GM18858 (cell line): ENCODE results near the gene AFTPH.

ENCODE experiments used
- ATAC-seq: cut with Tn5 transposase; IDR thresholded peaks from one replicate; pipeline ENCODE4 v1.9.1; 2021; ENCODE audit not compliant: unreplicated experiment

The AFTPH gene

DNA sequence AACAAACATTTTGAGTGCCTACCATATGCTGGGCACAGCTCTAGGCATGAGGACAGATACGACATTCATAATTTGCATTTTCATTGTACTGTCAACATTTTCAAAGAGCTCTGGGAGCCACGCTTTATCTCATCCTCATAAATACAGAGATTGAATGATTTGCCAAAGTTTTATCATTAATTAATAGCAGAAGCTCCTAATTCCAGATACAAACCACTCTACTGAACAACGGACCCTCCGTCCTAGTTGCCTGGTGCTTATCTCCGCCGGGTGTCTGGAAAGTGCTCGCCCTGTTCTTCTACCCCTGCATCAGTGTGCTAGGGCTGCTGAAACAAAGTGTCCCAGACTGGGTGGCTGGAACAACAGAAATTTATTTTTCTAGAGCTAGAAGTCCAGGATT, 105.7 kb downstream of the AFTPH start:
- ATAC-seq = no peak

- no peak for ATAC-seq
These were observed 106.6 kb downstream of the AFTPH start for GRCh38 chr2:64630752-64631151.

- no peak for ATAC-seq
These were observed 107.6 kb downstream of the AFTPH start for GRCh38 chr2:64631771-64632170.

DNA sequence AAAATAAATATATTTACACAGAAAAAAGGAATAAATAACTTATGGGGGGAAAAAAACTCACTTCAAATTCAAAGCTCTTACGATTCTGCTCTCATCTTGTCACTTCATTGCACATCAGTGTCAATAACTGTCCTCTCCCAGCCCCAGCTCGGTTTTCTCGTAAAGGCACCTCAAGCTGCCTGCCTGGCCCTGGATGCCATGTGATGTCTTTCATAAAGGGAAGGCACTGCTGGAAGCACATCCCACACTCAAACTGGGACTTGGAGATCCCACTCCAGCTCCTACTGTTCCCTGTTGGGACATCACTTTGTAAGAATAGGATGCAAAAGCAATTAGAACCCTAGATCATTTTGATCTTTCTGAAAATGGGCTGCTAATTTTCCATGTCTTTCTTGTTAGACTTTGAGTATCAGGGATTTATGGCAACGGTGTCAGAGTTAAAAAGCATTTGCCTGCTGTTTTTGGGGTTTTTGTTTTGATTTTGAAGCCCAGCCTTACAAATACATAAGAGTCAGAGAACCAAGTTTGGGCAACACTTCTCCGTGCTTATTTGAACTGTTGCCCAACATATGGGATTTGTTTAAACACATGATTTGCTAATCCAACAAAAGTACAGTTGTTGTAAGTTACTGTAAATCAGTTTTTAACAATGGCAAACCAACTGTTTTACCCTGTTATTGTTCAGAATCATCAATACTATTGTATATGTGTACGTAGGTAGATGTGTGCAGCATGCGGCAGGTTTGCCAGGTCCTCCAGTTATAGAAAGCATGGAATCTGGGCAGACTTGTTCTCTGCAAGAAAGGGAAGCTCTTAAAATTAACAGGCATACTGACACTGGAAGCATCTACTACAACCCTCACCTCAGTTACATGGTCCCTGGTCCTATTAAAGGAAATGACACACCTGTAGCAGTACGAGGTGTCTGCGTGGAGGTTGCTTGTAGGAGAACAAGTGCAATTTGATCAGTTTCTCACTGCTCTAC, 109.0 kb downstream of the AFTPH start:
- ATAC-seq = no peak

GRCh38 chr2:64634345-64635267, 110.5 kb downstream of the AFTPH start:
- ATAC-seq = no peak

DNA sequence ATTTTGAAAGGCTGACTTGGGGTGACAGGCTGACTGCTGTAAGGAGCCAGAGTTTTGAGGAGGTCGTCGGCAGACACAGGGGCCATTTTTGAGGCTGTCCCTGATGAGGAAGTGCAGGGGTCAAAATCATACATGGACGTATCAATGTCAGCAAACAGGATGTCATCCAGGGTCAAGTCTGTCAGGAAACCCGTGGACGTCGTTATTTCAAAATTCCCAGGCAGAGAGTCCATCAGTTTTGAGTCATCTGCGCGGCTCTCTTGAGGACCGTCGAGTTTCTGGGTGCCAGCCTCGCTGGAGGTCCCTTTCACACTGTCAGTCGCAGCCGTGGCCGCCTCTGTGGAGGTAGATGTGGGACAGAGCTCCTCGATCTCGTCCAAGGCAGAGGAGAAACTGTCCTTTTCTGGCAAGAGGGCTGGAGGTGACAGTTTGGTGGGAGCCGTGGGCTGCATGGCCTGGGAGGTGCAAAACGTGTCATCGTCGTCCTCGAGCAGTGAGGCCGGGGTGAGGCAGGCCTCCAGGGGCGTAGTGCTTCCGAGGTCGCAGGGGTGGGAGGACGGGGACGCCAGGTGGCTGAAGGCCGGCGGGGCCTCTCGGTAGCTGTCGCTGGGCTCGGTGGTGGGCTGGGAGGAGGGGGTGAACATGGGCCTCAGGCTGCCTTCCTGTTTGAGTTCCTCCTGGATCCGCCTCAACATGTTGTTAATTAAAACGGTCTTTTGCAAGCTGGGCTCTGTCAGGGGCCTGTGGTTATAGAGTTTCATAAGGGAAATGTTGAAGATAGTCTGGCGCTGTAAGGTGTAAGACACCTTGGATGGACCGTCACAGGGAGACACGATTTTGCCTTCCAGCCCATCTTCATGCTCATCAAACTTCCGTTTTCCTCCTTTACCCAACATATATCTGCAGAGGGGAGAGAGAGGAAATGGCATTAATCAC, 112.1 kb downstream of the AFTPH start:
- ATAC-seq = peak; percentile 46

DNA sequence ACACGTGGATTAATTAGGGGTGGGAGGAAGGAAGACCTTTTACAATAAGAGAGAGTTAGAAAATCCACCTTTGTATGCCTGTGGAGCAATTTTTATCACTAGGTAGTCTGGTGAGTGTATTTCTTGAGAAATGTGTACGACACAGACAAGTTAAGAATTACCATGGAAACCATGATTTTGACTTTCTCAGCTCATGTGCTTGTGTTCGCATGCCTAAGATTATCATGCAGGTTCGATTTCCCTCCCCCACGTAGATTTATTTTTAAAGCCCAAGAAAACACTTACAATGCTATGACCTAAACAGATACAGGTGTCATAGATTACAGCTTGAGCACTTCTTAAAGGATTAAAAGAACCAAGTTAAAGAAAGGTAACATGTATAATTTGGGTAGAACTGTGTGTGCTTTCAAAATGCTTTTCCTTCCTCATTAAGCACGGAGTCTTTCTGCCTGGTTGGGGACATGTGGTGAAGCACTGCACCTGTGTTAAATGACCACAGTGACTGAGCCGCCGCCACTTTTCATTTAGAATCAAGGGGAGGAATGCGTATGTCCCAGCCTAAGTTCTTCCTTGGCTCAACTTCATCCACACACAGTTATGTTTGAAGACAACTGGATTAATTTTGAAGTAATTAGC, 113.0 kb downstream of the AFTPH start:
- no peak for ATAC-seq

DNA sequence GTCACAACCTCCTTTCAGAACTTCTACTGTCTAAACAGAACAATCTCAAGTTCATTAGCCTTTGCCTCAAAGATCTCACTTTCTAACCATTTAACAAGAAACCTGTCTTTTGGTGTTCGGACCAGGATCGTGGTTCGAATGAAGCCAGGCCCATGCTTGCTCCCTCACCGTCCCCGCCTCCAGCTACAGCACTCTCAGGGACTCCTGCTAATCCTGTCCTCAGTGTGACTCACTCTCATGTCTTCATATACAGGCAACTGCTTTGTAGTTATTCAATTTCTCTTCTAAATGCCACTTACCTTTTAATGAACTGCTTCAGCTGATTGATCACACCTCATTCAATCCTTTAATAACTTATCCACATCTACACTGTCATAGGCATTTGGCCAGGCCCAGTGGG, 113.8 kb downstream of the AFTPH start:
- no peak for ATAC-seq

DNA sequence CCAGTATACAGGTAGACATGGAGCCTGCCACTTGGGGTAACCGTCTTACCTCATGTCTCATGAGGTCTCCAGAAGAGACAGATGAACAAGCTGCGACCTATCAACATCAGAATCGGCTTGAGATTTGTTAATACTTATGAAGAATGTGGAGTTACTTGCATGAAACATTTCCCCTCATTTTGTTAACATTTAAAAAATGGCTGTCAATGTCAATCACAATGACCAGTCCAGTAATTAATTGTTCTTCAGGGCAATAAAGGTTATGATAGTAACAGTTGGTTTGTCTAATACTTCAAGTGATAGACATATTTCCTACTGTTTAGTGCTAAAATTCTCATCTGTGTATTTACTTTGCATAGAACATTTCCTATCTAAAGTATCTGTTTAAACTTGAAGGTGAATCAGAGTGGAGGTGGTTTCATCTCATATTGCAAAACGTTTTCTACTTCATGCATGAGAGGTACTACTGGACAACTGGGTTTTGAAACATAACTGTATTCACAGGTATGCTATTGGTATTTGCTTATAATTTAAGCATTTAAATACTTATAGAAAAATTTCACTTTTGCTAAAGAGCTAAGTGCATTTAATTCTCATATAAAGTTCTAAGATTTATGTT, 114.5 kb downstream of the AFTPH start:
- ATAC-seq = no peak

DNA sequence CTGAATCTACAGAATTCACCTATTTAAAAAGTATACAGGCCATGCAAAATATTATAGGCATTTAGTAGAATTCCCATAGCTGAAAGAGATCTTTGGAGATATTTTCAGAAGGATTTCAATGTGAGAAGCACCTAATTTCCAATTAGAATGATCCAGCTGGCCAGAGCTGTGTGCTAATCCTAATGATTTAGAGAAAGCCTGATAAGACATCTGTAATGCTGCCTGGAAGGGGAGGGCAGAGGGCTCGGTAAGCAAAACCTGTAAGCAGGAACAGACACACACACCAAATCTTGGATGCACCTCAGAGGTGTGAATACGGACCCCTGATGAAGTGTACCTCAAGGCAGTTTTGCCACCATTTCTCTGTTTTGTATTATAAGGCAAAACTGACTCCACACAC, 115.6 kb downstream of the AFTPH start:
- ATAC-seq = no peak

- no peak for ATAC-seq
These were observed 116.3 kb downstream of the AFTPH start for GRCh38 chr2:64640153-64641044.

- ATAC-seq = no peak
These were observed 117.5 kb downstream of the AFTPH start for GRCh38 chr2:64641599-64641998.
